Left ventricle myocardium inferior (tissue), 1 donor: ENCODE data around the gene MED27. TPM values are rescaled to one million over a fixed set of nuclear protein-coding genes. Genes with fewer than 3 reads are reported as not detected.

ENCODE experiments used
- DNase-seq: peaks from one replicate; pipeline ENCODE4 v3.0.0-alpha.2; 2020
- H3K27ac ChIP-seq: fragments of 200-600 bp; replicated peaks from 2 replicates; pipeline ENCODE4 v1.8.0; 2021
- H3K27me3 ChIP-seq: fragments of 200-600 bp; 2 replicates; pipeline ENCODE4 v1.8.0; 2021; ENCODE audit warnings: low read depth
- H3K36me3 ChIP-seq: fragments of 200-600 bp; 2 replicates; pipeline ENCODE4 v1.8.0; 2021
- H3K4me1 ChIP-seq: fragments of 200-600 bp; 2 replicates; pipeline ENCODE4 v1.8.0; 2021
- H3K4me3 ChIP-seq: fragments of 200-600 bp; 2 replicates; pipeline ENCODE4 v1.8.0; 2021; ENCODE audit warnings: mild to moderate bottlenecking, moderate library complexity
- H3K9me3 ChIP-seq: fragments of 200-600 bp; replicated peaks from 2 replicates; pipeline ENCODE4 v1.8.0; 2021
- CTCF ChIP-seq: fragments of 200-600 bp; IDR thresholded peaks from 2 replicates; pipeline ENCODE4 v1.8.0; 2021; ENCODE audit warnings: antibody characterized with exemption, mild to moderate bottlenecking, borderline replicate concordance
- intact Hi-C: fragments of 100-400 bp; cut with micrococcal nuclease; formaldehyde crosslinking; loops from one replicate; pipeline ENCODE4 v1.11.0; 2022
- total RNA-seq: library from RNA; stranded (reverse); fragmentation: NEBNext Ultra II Directional; extraction: Animal tissue kit (Norgen Biotek cat#: 25700); gene quantifications from one replicate; pipeline ENCODE4 v1.2.1, GENCODE V29; 2021
- donor health status: DM: no; HTN: yes; CAD: no; lungs with severe emphysema.

The MED27 gene
- total RNA-seq, 1 donor from 2014 or later, result 16.3 TPM

- Histone ChIP-seq H3K9me3 (no peaks in the 10 kb centered on the region), H3K36me3 (no peaks in the 10 kb centered on the region), H3K27me3 (peaks cover 100% of the 10 kb centered on the region), H3K4me3 (no peak overlapping the region), H3K27ac (no peak overlapping the region), H3K4me1 (no peaks in the 10 kb centered on the region)
- no peak for DNase-seq
- intact Hi-C loops, result no loop called here
- no peak for TF ChIP-seq CTCF
Observed at GRCh38 chr9:131810351-131811170, 269.1 kb downstream of the MED27 start.

Other genes starting within 250 kb of the MED27 start
- gene NTNG2, start 82.2 kb upstream of the MED27 start, total RNA-seq, result 1.9 TPM